HUES48 (cell line): ENCODE results near the gene RNF180.
"Not testable (repeated sequence)": the region's sequence is repeated elsewhere in the genome, so short reads cannot be mapped to it uniquely, and the experiment has no call there.

Source experiments
- H3K27ac ChIP-seq: one replicate; pipeline ENCODE4 v1.7.0; 2013; ENCODE audit warnings: low read depth, low read length, inconsistent platforms
- H3K27me3 ChIP-seq: 2 replicates; pipeline ENCODE4 v1.6.1; 2013; ENCODE audit warnings: mild to moderate bottlenecking, low read length; ENCODE audit not compliant: control insufficient read depth, insufficient read depth
- H3K36me3 ChIP-seq: 2 replicates; pipeline ENCODE4 v1.6.1; 2013; ENCODE audit warnings: low read length; ENCODE audit not compliant: control insufficient read depth, insufficient read depth
- H3K4me1 ChIP-seq: 2 replicates; pipeline ENCODE4 v1.6.1; 2013; ENCODE audit warnings: mild to moderate bottlenecking, low read length; ENCODE audit not compliant: control insufficient read depth, insufficient read depth
- H3K4me3 ChIP-seq: 2 replicates; pipeline ENCODE4 v1.5.1; 2013; ENCODE audit warnings: mild to moderate bottlenecking, low read depth, low read length
- H3K9ac ChIP-seq: 2 replicates; pipeline ENCODE4 v1.6.1; 2013; ENCODE audit warnings: mild to moderate bottlenecking, low read depth, low read length, moderate library complexity
- H3K9me3 ChIP-seq: 2 replicates; pipeline ENCODE4 v1.6.1; 2013; ENCODE audit warnings: low read length; ENCODE audit not compliant: control insufficient read depth, insufficient read depth

The RNF180 gene

GRCh38 chr5:64273276-64273675, 107.6 kb downstream of the RNF180 start:
- Histone ChIP-seq H3K4me3 (no peak overlapping the region), H3K4me1 (peaks cover 9% of the 10 kb centered on the region; the same call in 1 of the 2 replicates), H3K27me3 (no peaks in the 10 kb centered on the region), H3K9ac (no peak overlapping the region), H3K9me3 (no peaks in the 10 kb centered on the region), H3K27ac (no peak overlapping the region), H3K36me3 (no peaks in the 10 kb centered on the region)

DNA sequence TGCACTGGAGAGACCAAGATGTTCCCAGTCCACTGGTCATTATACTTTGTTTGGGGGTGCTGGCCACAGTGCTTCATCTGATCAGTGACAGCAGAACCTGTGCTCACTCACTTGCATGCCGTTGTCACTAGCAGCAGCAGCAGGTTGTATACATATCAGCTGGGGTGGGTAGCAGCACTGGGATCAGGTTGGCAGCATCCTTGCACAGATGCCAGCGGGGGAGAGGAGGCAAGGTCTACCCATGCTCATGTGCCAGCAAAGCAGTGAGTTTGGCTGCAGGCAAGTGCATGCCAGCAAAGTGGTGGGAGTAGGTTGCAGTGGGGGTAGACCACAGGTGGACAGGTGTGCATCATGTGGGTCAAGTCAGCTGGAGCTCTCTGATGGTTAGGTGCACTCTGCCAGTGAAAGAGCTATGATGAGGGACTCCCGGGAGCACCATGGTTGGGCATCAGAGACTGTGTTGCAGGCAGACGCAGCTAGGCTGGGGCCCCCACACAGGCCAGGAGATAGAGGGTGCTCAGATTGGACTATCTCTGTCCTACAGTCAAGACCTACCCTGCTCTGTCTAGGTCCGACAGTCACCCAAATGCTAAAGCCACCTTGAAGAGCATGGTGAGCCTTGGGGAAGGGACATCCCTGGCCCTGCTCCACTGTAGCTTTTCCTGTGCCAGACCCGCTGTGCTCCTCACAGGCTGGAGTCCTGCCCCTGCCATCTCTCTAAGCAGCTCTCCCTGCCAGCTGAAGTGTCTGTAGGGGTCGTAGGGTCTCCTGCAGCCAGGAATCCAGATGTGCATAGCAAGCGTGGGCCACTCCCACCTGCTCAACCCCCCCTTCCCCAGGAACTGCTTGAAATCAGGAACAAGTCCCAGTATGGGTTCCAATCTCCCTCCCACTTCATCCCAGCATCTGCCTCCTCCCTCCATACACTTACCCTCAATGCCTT, 119.8 kb downstream of the RNF180 start:
- Histone ChIP-seq H3K9me3 (0 out of 2 replicates have a peak, but pooled peaks cover 2% of the 10 kb centered on the region), H3K4me1 (no peaks in the 10 kb centered on the region), H3K27me3 (no peaks in the 10 kb centered on the region)

GRCh38 chr5:64286381-64286780, 120.7 kb downstream of the RNF180 start:
- Histone ChIP-seq H3K27me3 (no peaks in the 10 kb centered on the region), H3K4me1 (no peaks in the 10 kb centered on the region), H3K27ac (no peak overlapping the region), H3K36me3 (no peaks in the 10 kb centered on the region), H3K9ac (no peak overlapping the region), H3K9me3 (0 out of 2 replicates have a peak, but pooled peaks cover 2% of the 10 kb centered on the region), H3K4me3 (no peak overlapping the region)

More for the DNA sequence above, 119.8 kb downstream of the RNF180 start:
- H3K27ac ChIP-seq, result no peak overlapping the region
- no peak overlapping the region for H3K4me3 ChIP-seq
- no peaks in the 10 kb centered on the region for H3K36me3 ChIP-seq
- H3K9ac ChIP-seq, result no peak overlapping the region

GRCh38 chr5:64288496-64288895, 122.9 kb downstream of the RNF180 start:
- H3K4me3 ChIP-seq, H3K27me3 ChIP-seq, H3K4me1 ChIP-seq, H3K36me3 ChIP-seq, H3K27ac ChIP-seq, H3K9me3 ChIP-seq, H3K9ac ChIP-seq: not testable (repeated sequence)

GRCh38 chr5:64292611-64293215, 127.1 kb downstream of the RNF180 start:
- no peaks in the 10 kb centered on the region for H3K36me3 ChIP-seq
- H3K9ac ChIP-seq, result no peak overlapping the region
- H3K27me3 ChIP-seq, result no peaks in the 10 kb centered on the region
- H3K4me3 ChIP-seq, result no peak overlapping the region
- no peaks in the 10 kb centered on the region for H3K4me1 ChIP-seq
- no peaks in the 10 kb centered on the region for H3K9me3 ChIP-seq
- no peak overlapping the region for H3K27ac ChIP-seq

- no peaks in the 10 kb centered on the region for H3K27me3 ChIP-seq
- no peaks in the 10 kb centered on the region for H3K9me3 ChIP-seq
- H3K9ac ChIP-seq, result no peak overlapping the region
- H3K4me1 ChIP-seq, result no peaks in the 10 kb centered on the region
- H3K4me3 ChIP-seq, result no peak overlapping the region
- H3K27ac ChIP-seq, result no peak overlapping the region
- no peaks in the 10 kb centered on the region for H3K36me3 ChIP-seq
Observed at GRCh38 chr5:64295101-64295500, 129.5 kb downstream of the RNF180 start.

GRCh38 chr5:64298586-64298985, 132.9 kb downstream of the RNF180 start:
- H3K36me3 ChIP-seq, result no peaks in the 10 kb centered on the region
- no peak overlapping the region for H3K9ac ChIP-seq
- no peaks in the 10 kb centered on the region for H3K4me1 ChIP-seq
- H3K27ac ChIP-seq, result no peak overlapping the region
- no peaks in the 10 kb centered on the region for H3K27me3 ChIP-seq
- no peak overlapping the region for H3K4me3 ChIP-seq
- H3K9me3 ChIP-seq, result no peaks in the 10 kb centered on the region

DNA sequence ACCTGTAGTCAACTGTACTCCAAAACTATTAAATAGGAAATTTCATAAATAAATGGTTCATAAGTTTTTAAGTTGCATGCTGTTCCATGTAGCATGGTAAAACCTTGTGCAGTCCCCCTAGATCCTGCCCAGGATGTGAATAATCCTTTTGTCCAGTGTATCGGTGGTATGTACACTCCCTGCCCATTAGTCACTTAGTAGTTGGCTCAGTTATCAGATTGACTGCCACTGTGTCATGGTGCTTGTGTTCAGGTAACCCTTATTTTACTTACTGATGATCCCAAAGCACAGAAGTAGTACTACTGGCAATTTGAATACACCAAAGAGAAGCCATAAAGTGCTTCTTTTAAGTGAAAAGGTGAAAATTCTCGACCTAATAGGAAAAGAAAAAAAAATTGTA, 134.2 kb downstream of the RNF180 start:
- H3K36me3 ChIP-seq, result no peaks in the 10 kb centered on the region
- no peaks in the 10 kb centered on the region for H3K27me3 ChIP-seq
- no peaks in the 10 kb centered on the region for H3K9me3 ChIP-seq
- H3K27ac ChIP-seq, result no peak overlapping the region
- H3K4me1 ChIP-seq, result no peaks in the 10 kb centered on the region
- no peak overlapping the region for H3K9ac ChIP-seq
- no peak overlapping the region for H3K4me3 ChIP-seq

DNA sequence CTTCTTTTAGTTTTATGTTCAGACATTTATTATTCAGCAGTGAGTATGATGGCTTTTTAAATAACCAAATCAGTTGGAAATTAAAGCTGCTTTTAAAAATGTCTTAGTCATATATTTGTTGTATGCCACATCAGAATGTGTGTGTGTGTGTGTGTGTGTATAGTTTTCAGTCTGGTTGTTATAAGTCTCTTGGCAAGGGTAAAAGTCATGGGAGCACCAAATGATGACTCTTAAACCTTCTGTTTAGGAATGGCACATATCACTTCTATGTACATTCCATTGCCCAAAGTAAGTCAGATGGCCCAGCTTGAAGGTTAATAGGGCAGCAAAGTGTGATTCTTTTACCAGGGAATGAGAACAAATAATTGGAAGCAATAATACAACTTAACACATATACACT, 135.9 kb downstream of the RNF180 start:
- Histone ChIP-seq H3K9me3 (no peaks in the 10 kb centered on the region), H3K4me3 (no peak overlapping the region), H3K27me3 (no peaks in the 10 kb centered on the region), H3K27ac (no peak overlapping the region), H3K9ac (no peak overlapping the region), H3K36me3 (no peaks in the 10 kb centered on the region), H3K4me1 (no peaks in the 10 kb centered on the region)

DNA sequence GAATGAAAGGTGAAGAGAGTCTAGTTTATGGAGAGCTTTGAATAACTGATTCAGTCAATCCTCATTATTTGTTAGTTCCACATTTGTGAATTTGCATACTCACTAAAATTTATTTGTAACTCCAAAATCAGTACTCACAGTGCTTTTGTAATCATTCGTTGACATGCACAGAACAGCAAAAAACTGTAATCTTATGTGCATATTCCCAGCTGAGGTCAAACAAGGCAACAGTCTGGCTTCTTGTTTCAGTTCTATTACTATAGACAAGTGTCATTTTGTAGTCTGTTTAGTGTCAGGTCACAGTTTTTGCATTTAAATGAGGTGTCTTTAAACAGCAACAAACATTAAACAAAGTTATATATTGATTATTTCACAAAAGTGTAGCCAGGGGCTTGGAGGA, 142.5 kb downstream of the RNF180 start:
- no peaks in the 10 kb centered on the region for H3K27me3 ChIP-seq
- H3K36me3 ChIP-seq, result no peaks in the 10 kb centered on the region
- H3K9ac ChIP-seq, result no peak overlapping the region
- H3K27ac ChIP-seq, result no peak overlapping the region
- H3K4me1 ChIP-seq, result no peaks in the 10 kb centered on the region; the same call in 1 of the 2 replicates
- H3K9me3 ChIP-seq, result no peaks in the 10 kb centered on the region
- no peak overlapping the region for H3K4me3 ChIP-seq

DNA sequence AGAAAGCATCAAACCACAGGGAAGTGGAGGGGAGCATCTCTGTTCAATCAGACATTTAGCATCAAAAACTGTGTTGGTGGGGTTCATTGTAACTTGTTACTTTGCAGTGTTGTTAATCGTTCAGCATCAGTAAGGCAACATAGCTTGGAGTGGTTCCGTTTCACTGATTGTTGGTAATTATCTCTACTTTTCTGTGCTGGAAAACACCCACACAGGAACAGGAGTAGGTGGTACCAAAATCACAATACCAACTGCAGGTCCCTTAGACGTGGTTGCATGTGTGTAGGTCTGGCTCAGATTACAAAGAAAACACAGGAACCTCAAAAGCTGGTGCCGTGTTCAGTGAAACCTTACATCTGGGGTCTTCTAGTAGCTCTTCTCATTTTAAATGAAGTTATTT, 146.8 kb downstream of the RNF180 start:
- H3K36me3 ChIP-seq, result no peaks in the 10 kb centered on the region
- no peaks in the 10 kb centered on the region for H3K27me3 ChIP-seq
- no peak overlapping the region for H3K27ac ChIP-seq
- H3K9ac ChIP-seq, result no peak overlapping the region
- no peaks in the 10 kb centered on the region; the same call in 1 of the 2 replicates for H3K4me1 ChIP-seq
- no peaks in the 10 kb centered on the region for H3K9me3 ChIP-seq
- no peak overlapping the region for H3K4me3 ChIP-seq
